ENCODE data around the gene OVAAL. TPM values are rescaled to one million over a fixed set of nuclear protein-coding genes. Genes with fewer than 3 reads are reported as not detected.

OVAAL gene
- total and polyA plus RNA-seq, 2 donors (not counting 3 experiments of a cell fraction or from before 2014, with no cell fraction given): 0.04 TPM; not detected in 1

GRCh38 chr1:180522213-180522515 is 36.6 kb upstream of the OVAAL start:
- Histone ChIP-seq H3K27me3 (ENCODE audit: control insufficient read depth in 2 of 2, insufficient read depth in 2 of 2, low read length in 2 of 2) (no peaks in the 10 kb centered on the region), H2AFZ (ENCODE audit: low read depth, low read length) (no peak overlapping the region), H3K9me1 (replicated peaks; ENCODE audit: control insufficient read depth, extremely low read depth, insufficient read depth, low read length) (no peaks in the 10 kb centered on the region), H3K79me2 (ENCODE audit: control insufficient read depth, insufficient read depth, low read length) (no peaks in the 10 kb centered on the region), H3K27ac (ENCODE audit: insufficient read depth, low read depth, low read length) (no peak overlapping the region), H3K4me2 (ENCODE audit: insufficient read depth, low read length) (no peak overlapping the region), H3K4me1 (ENCODE audit: control insufficient read depth, extremely low read depth, insufficient read depth, low read length) (peaks cover 24% of the 10 kb centered on the region), H3K9me3 (replicated peaks; ENCODE audit: control insufficient read depth, insufficient read depth, low read length) (no peaks in the 10 kb centered on the region), H3K9ac (replicated peaks; ENCODE audit: extremely low read depth, insufficient read depth, low read length) (no peak overlapping the region), H4K20me1 (replicated peaks; ENCODE audit: control insufficient read depth, extremely low read depth, insufficient read depth, low read length) (no peaks in the 10 kb centered on the region), H3K4me3 (replicated peaks in 1 of 3; ENCODE audit: insufficient read depth in 1 of 3, low read depth in 1 of 3, low read length in 3 of 3) (no peak overlapping the region), H3K36me3 (ENCODE audit: control insufficient read depth in 2 of 2, extremely low read depth in 1 of 2, insufficient read depth in 2 of 2, low read length in 2 of 2) (no peaks in the 10 kb centered on the region)
- dilution Hi-C loops (cut with MboI; ENCODE audit: extremely low pct_ligation_motif_present, low sequenced_read_pairs) (loop anchor here (25.0 kb wide), 1 partner anchor 340 kb away; no protein-coding TSS in a partner anchor), intact Hi-C loops (cut with micrococcal nuclease) (no loop called here)
- TF ChIP-seq POLR2A (IDR thresholded peaks at IDR 0.05; ENCODE audit: low read depth, low read length) (no peak), GATA2 (IDR thresholded peaks at IDR 0.05; ENCODE audit: insufficient read depth, insufficient read length, low read depth, low read length) (no peak)
- DNase-seq (ENCODE audit: low read depth, low spot score) (no peak), FAIRE-seq (no peak)
- POLR2A ChIA-PET: no interaction called here
- no TSS peak for BruUV-seq (replicated peaks)
- CTCF ChIA-PET: interaction anchor here (2.2 kb wide), 1 partner anchor 341 kb away, joined by 7 read pairs; no protein-coding TSS in a partner anchor

GRCh38 chr1:180524160-180524914 is 34.4 kb upstream of the OVAAL start:
- Histone ChIP-seq H3K27me3 (ENCODE audit: control insufficient read depth in 2 of 2, insufficient read depth in 2 of 2, low read length in 2 of 2) (no peaks in the 10 kb centered on the region), H3K4me3 (replicated peaks in 1 of 3; ENCODE audit: insufficient read depth in 1 of 3, low read depth in 1 of 3, low read length in 3 of 3) (no peak overlapping the region), H3K9ac (replicated peaks; ENCODE audit: extremely low read depth, insufficient read depth, low read length) (no peak overlapping the region), H3K4me2 (ENCODE audit: insufficient read depth, low read length) (no peak overlapping the region), H2AFZ (ENCODE audit: low read depth, low read length) (no peak overlapping the region), H3K9me3 (replicated peaks; ENCODE audit: control insufficient read depth, insufficient read depth, low read length) (no peaks in the 10 kb centered on the region), H3K79me2 (ENCODE audit: control insufficient read depth, insufficient read depth, low read length) (no peaks in the 10 kb centered on the region), H4K20me1 (replicated peaks; ENCODE audit: control insufficient read depth, extremely low read depth, insufficient read depth, low read length) (no peaks in the 10 kb centered on the region), H3K27ac (ENCODE audit: insufficient read depth, low read depth, low read length) (no peak overlapping the region), H3K4me1 (ENCODE audit: control insufficient read depth, extremely low read depth, insufficient read depth, low read length) (peaks cover 28% of the 10 kb centered on the region), H3K36me3 (ENCODE audit: control insufficient read depth in 2 of 2, extremely low read depth in 1 of 2, insufficient read depth in 2 of 2, low read length in 2 of 2) (no peaks in the 10 kb centered on the region), H3K9me1 (replicated peaks; ENCODE audit: control insufficient read depth, extremely low read depth, insufficient read depth, low read length) (no peaks in the 10 kb centered on the region)
- DNase-seq (ENCODE audit: low read depth, low spot score): no peak
- intact Hi-C loops (cut with micrococcal nuclease): no loop called here
- no peak for FAIRE-seq
- dilution Hi-C loops (cut with MboI; ENCODE audit: extremely low pct_ligation_motif_present, low sequenced_read_pairs): loop anchor here (25.0 kb wide), 1 partner anchor 338 kb away; no protein-coding TSS in a partner anchor
- no peak for TF ChIP-seq EZH2 (IDR thresholded peaks at IDR 0.05; ENCODE audit: borderline replicate concordance, low read depth, low read length, severe bottlenecking)
- TF ChIP-seq MYC (IDR thresholded peaks at IDR 0.05; ENCODE audit: low read depth, low read length): no peak
- no peak for TF ChIP-seq MAX (IDR thresholded peaks at IDR 0.05; ENCODE audit: insufficient read depth, insufficient read length)
- TF ChIP-seq CTCF (IDR thresholded peaks at IDR 0.05; ENCODE audit: extremely low read depth in 1 of 2, insufficient read depth in 1 of 2, low read depth in 1 of 2, low read length in 2 of 2): no peak
- no peak for TF ChIP-seq POLR2A (IDR thresholded peaks at IDR 0.05; ENCODE audit: low read depth, low read length)
- no peak for TF ChIP-seq FOS (IDR thresholded peaks at IDR 0.05; ENCODE audit: borderline replicate concordance, insufficient read depth, low read length)
- no peak for TF ChIP-seq JUN (IDR thresholded peaks at IDR 0.05; ENCODE audit: borderline replicate concordance, insufficient read depth, insufficient read length, low read depth)
- no peak for TF ChIP-seq GATA2 (IDR thresholded peaks at IDR 0.05; ENCODE audit: insufficient read depth, insufficient read length, low read depth, low read length)
- no peak for TF ChIP-seq POLR2AphosphoS5 (IDR thresholded peaks at IDR 0.05; ENCODE audit: insufficient read depth, low read depth, low read length)
- ChIA-PET CTCF (interaction anchor here (1.2 kb wide), 1 partner anchor 339 kb away, joined by 3 read pairs; no protein-coding TSS in a partner anchor), POLR2A (no interaction called here)
- no TSS peak for BruUV-seq (replicated peaks)
